Activated naive CD4-positive, alpha-beta T cell treated with anti-CD3 and anti-CD28 coated beads, Interleukin-2, amount 50 U/mL, for 24 hours (primary cell): ENCODE data around the gene KIRREL3.

Experiments
- H3K27ac Mint-ChIP-seq: one replicate; pipeline ENCODE4 v1.8.0; 2021; ENCODE audit warnings: mild to moderate bottlenecking, mixed read lengths
- H3K27me3 Mint-ChIP-seq: one replicate; pipeline ENCODE4 v1.8.0; 2021; ENCODE audit warnings: mixed read lengths
- H3K36me3 Mint-ChIP-seq: one replicate; pipeline ENCODE4 v1.8.0; 2021; ENCODE audit warnings: mixed read lengths
- H3K4me1 Mint-ChIP-seq: one replicate; pipeline ENCODE4 v1.8.0; 2021; ENCODE audit warnings: mixed read lengths
- H3K4me3 Mint-ChIP-seq: one replicate; pipeline ENCODE4 v1.8.0; 2021; ENCODE audit warnings: mild to moderate bottlenecking, mixed read lengths
- H3K9me3 Mint-ChIP-seq: one replicate; pipeline ENCODE4 v1.8.0; 2021; ENCODE audit warnings: mixed read lengths

KIRREL3 gene

GRCh38 chr11:126886085-126886484 is 114.5 kb downstream of the KIRREL3 start:
- no peaks in the 10 kb centered on the region for H3K36me3 Mint-ChIP-seq
- no peak overlapping the region for H3K4me3 Mint-ChIP-seq
- H3K27ac Mint-ChIP-seq = no peak overlapping the region

GRCh38 chr11:126884594-126884993 is 116.0 kb downstream of the KIRREL3 start:
- Mint-ChIP-seq H3K9me3 (no peaks in the 10 kb centered on the region), H3K4me3 (no peak overlapping the region), H3K27ac (no peak overlapping the region), H3K27me3 (no peaks in the 10 kb centered on the region), H3K36me3 (no peaks in the 10 kb centered on the region), H3K4me1 (no peaks in the 10 kb centered on the region)

More at GRCh38 chr11:126886085-126886484, 114.5 kb downstream of the KIRREL3 start:
- Mint-ChIP-seq H3K4me1 (no peaks in the 10 kb centered on the region), H3K27me3 (no peaks in the 10 kb centered on the region), H3K9me3 (no peaks in the 10 kb centered on the region)

GRCh38 chr11:126884192-126884591 is 116.4 kb downstream of the KIRREL3 start:
- no peaks in the 10 kb centered on the region for H3K27me3 Mint-ChIP-seq
- no peak overlapping the region for H3K27ac Mint-ChIP-seq
- H3K9me3 Mint-ChIP-seq = no peaks in the 10 kb centered on the region
- H3K4me3 Mint-ChIP-seq = no peak overlapping the region
- no peaks in the 10 kb centered on the region for H3K4me1 Mint-ChIP-seq
- H3K36me3 Mint-ChIP-seq = no peaks in the 10 kb centered on the region

GRCh38 chr11:126880872-126881271 is 119.7 kb downstream of the KIRREL3 start:
- H3K9me3 Mint-ChIP-seq = no peaks in the 10 kb centered on the region
- no peak overlapping the region for H3K27ac Mint-ChIP-seq
- H3K36me3 Mint-ChIP-seq = no peaks in the 10 kb centered on the region
- peaks cover 2% of the 10 kb centered on the region for H3K27me3 Mint-ChIP-seq
- no peak overlapping the region for H3K4me3 Mint-ChIP-seq
- H3K4me1 Mint-ChIP-seq = no peaks in the 10 kb centered on the region

GRCh38 chr11:126879516-126879915 is 121.1 kb downstream of the KIRREL3 start:
- Mint-ChIP-seq H3K27ac (no peak overlapping the region), H3K27me3 (peaks cover 2% of the 10 kb centered on the region), H3K9me3 (no peaks in the 10 kb centered on the region), H3K4me3 (no peak overlapping the region), H3K36me3 (no peaks in the 10 kb centered on the region), H3K4me1 (no peaks in the 10 kb centered on the region)

- no peaks in the 10 kb centered on the region for H3K9me3 Mint-ChIP-seq
- H3K36me3 Mint-ChIP-seq = no peaks in the 10 kb centered on the region
- H3K4me3 Mint-ChIP-seq = no peak overlapping the region
- no peaks in the 10 kb centered on the region for H3K4me1 Mint-ChIP-seq
- H3K27ac Mint-ChIP-seq = no peak overlapping the region
- peaks cover 3% of the 10 kb centered on the region for H3K27me3 Mint-ChIP-seq
Measured at GRCh38 chr11:126878913-126879482, 121.6 kb downstream of the KIRREL3 start.

- Mint-ChIP-seq H3K4me3 (no peak overlapping the region), H3K27ac (no peak overlapping the region), H3K4me1 (no peaks in the 10 kb centered on the region), H3K27me3 (peaks cover 4% of the 10 kb centered on the region), H3K36me3 (no peaks in the 10 kb centered on the region), H3K9me3 (no peaks in the 10 kb centered on the region)
Measured at GRCh38 chr11:126874831-126875230, 125.7 kb downstream of the KIRREL3 start.

GRCh38 chr11:126874276-126874675 is 126.3 kb downstream of the KIRREL3 start:
- no peak overlapping the region for H3K4me3 Mint-ChIP-seq
- no peaks in the 10 kb centered on the region for H3K4me1 Mint-ChIP-seq

GRCh38 chr11:126871792-126872191 is 128.8 kb downstream of the KIRREL3 start:
- H3K27me3 Mint-ChIP-seq = peaks cover 2% of the 10 kb centered on the region
- H3K27ac Mint-ChIP-seq = no peak overlapping the region
- no peak overlapping the region for H3K4me3 Mint-ChIP-seq
- H3K9me3 Mint-ChIP-seq = no peaks in the 10 kb centered on the region
- no peaks in the 10 kb centered on the region for H3K36me3 Mint-ChIP-seq
- H3K4me1 Mint-ChIP-seq = no peaks in the 10 kb centered on the region

More at GRCh38 chr11:126874276-126874675, 126.3 kb downstream of the KIRREL3 start:
- peaks cover 4% of the 10 kb centered on the region for H3K27me3 Mint-ChIP-seq
- no peaks in the 10 kb centered on the region for H3K36me3 Mint-ChIP-seq
- no peak overlapping the region for H3K27ac Mint-ChIP-seq
- no peaks in the 10 kb centered on the region for H3K9me3 Mint-ChIP-seq

- Mint-ChIP-seq H3K36me3 (no peaks in the 10 kb centered on the region), H3K9me3 (no peaks in the 10 kb centered on the region), H3K27ac (no peak overlapping the region), H3K4me3 (no peak overlapping the region), H3K4me1 (no peaks in the 10 kb centered on the region), H3K27me3 (peaks cover 2% of the 10 kb centered on the region)
Measured at GRCh38 chr11:126870021-126870420, 130.5 kb downstream of the KIRREL3 start.

GRCh38 chr11:126868741-126869140 is 131.8 kb downstream of the KIRREL3 start:
- Mint-ChIP-seq H3K4me1 (no peaks in the 10 kb centered on the region), H3K36me3 (no peaks in the 10 kb centered on the region), H3K27ac (no peak overlapping the region), H3K27me3 (peaks cover 1% of the 10 kb centered on the region), H3K9me3 (no peaks in the 10 kb centered on the region), H3K4me3 (no peak overlapping the region)

- Mint-ChIP-seq H3K27me3 (no peaks in the 10 kb centered on the region), H3K9me3 (no peaks in the 10 kb centered on the region), H3K4me3 (no peak overlapping the region), H3K4me1 (peaks cover 3% of the 10 kb centered on the region), H3K36me3 (no peaks in the 10 kb centered on the region), H3K27ac (no peak overlapping the region)
Measured at GRCh38 chr11:126864934-126865333, 135.6 kb downstream of the KIRREL3 start.

- no peak overlapping the region for H3K4me3 Mint-ChIP-seq
- H3K4me1 Mint-ChIP-seq = peaks cover 3% of the 10 kb centered on the region
- no peaks in the 10 kb centered on the region for H3K36me3 Mint-ChIP-seq
- no peak overlapping the region for H3K27ac Mint-ChIP-seq
- no peaks in the 10 kb centered on the region for H3K9me3 Mint-ChIP-seq
- peaks cover 2% of the 10 kb centered on the region for H3K27me3 Mint-ChIP-seq
Measured at GRCh38 chr11:126863294-126863997, 137.1 kb downstream of the KIRREL3 start.

- no peaks in the 10 kb centered on the region for H3K9me3 Mint-ChIP-seq
- H3K27ac Mint-ChIP-seq = no peak overlapping the region
- H3K27me3 Mint-ChIP-seq = peaks cover 2% of the 10 kb centered on the region
- peaks cover 3% of the 10 kb centered on the region for H3K4me1 Mint-ChIP-seq
- H3K36me3 Mint-ChIP-seq = no peaks in the 10 kb centered on the region
- no peak overlapping the region for H3K4me3 Mint-ChIP-seq
Measured at GRCh38 chr11:126862664-126863243, 137.8 kb downstream of the KIRREL3 start.

GRCh38 chr11:126861796-126862459 is 138.6 kb downstream of the KIRREL3 start:
- peaks cover 2% of the 10 kb centered on the region for H3K27me3 Mint-ChIP-seq
- no peak overlapping the region for H3K27ac Mint-ChIP-seq
- H3K9me3 Mint-ChIP-seq = no peaks in the 10 kb centered on the region
- H3K4me3 Mint-ChIP-seq = no peak overlapping the region
- H3K4me1 Mint-ChIP-seq = peaks cover 3% of the 10 kb centered on the region
- no peaks in the 10 kb centered on the region for H3K36me3 Mint-ChIP-seq
